Peyer's patch (tissue), 4 donors: Measurements from ENCODE around the gene UNC5CL.

Experiments used
- CTCF ChIP-seq, 6 experiments: fragments of 450-650 bp in 4 of 6; fragments of 200-600 bp in 2 of 6; sonication (generic) in 1 of 6; IDR thresholded peaks; one replicate each; pipeline ENCODE4 v1.5.1; 2017 to 2019; ENCODE audit warnings: antibody characterized with exemption in 6 of 6, mild to moderate bottlenecking in 3 of 6, moderate library complexity in 1 of 6
- POLR2A ChIP-seq, 2 donors: fragments of 450-650 bp; IDR thresholded peaks; one replicate each; pipeline ENCODE4 v1.5.1; 2017; ENCODE audit warnings: antibody characterized with exemption in 2 of 2, mild to moderate bottlenecking in 2 of 2, moderate library complexity in 2 of 2

GRCh38 chr6:41049955-41050354 is 10.9 kb upstream of the UNC5CL start:
- no peak for TF ChIP-seq CTCF (IDR thresholded peaks at IDR 0.05)
- TF ChIP-seq POLR2A (IDR thresholded peaks at IDR 0.05) = no peak
